Esophagus squamous epithelium (tissue), 4 donors: ENCODE results near the gene SLA2.

Experiments
- CTCF ChIP-seq, 6 experiments: fragments of 450-650 bp in 4 of 6; fragments of 200-600 bp in 2 of 6; sonication (generic) in 2 of 6; IDR thresholded peaks; one replicate each; pipeline ENCODE4 v1.5.1; 2016 to 2019; ENCODE audit warnings: antibody characterized with exemption in 6 of 6, mild to moderate bottlenecking in 4 of 6, moderate library complexity in 4 of 6
- POLR2A ChIP-seq, 4 donors: fragments of 450-650 bp; IDR thresholded peaks; one replicate each; pipeline ENCODE4 v1.6.1; 2017; ENCODE audit warnings: antibody characterized with exemption in 4 of 4, mild to moderate bottlenecking in 4 of 4, moderate library complexity in 3 of 4

GRCh38 chr20:36672991-36673390 is 27.0 kb upstream of the SLA2 start:
- TF ChIP-seq CTCF (IDR thresholded peaks at IDR 0.05) (no peak), POLR2A (IDR thresholded peaks at IDR 0.05) (no peak)
